Stimulated activated CD8-positive, alpha-beta memory T cell treated with anti-CD3 and anti-CD28 coated beads, Interleukin-15, amount 100 ng/mL, for 1 hour (primary cell): ENCODE measurements around the gene ERC1.
"Not testable (repeated sequence)": the region's sequence is repeated elsewhere in the genome, so short reads cannot be mapped to it uniquely, and the experiment has no call there.

Source experiments
- DNase-seq: peaks from one replicate; pipeline ENCODE4 v3.0.0-alpha.2; 2020; ENCODE audit warnings: low read depth

The ERC1 gene

GRCh38 chr12:988646-989045, 2.4 kb upstream of the ERC1 start:
- DNase-seq, result no peak

- DNase-seq, result no peak
Measured at GRCh38 chr12:989051-989450, 2.0 kb upstream of the ERC1 start.

GRCh38 chr12:989751-990660, 1.0 kb upstream of the ERC1 start:
- DNase-seq, result peak; percentile 10

GRCh38 chr12:991350-992333, 619 bp downstream of the ERC1 start:
- DNase-seq, result no peak

- DNase-seq, result no peak
Measured at GRCh38 chr12:992647-993046, 1.6 kb downstream of the ERC1 start.

GRCh38 chr12:996881-997280, 5.9 kb downstream of the ERC1 start:
- DNase-seq, result no peak

- DNase-seq, result no peak
Measured at GRCh38 chr12:997505-997904, 6.5 kb downstream of the ERC1 start.

GRCh38 chr12:998020-998874, 7.2 kb downstream of the ERC1 start:
- no peak for DNase-seq

GRCh38 chr12:999736-1000135, 8.7 kb downstream of the ERC1 start:
- DNase-seq, result not testable (repeated sequence)

GRCh38 chr12:1001507-1001906, 10.5 kb downstream of the ERC1 start:
- no peak for DNase-seq

- no peak for DNase-seq
Measured at GRCh38 chr12:1003600-1004271, 12.7 kb downstream of the ERC1 start.

- no peak for DNase-seq
Measured at GRCh38 chr12:1006255-1006654, 15.2 kb downstream of the ERC1 start.

GRCh38 chr12:1007276-1007675, 16.3 kb downstream of the ERC1 start:
- no peak for DNase-seq

GRCh38 chr12:1007994-1008393, 17.0 kb downstream of the ERC1 start:
- DNase-seq, result no peak

GRCh38 chr12:1011091-1011490, 20.1 kb downstream of the ERC1 start:
- DNase-seq, result no peak

- DNase-seq, result no peak
Measured at GRCh38 chr12:1013618-1014489, 22.8 kb downstream of the ERC1 start.

- no peak for DNase-seq
Measured at GRCh38 chr12:1019283-1019682, 28.3 kb downstream of the ERC1 start.

- no peak for DNase-seq
Measured at GRCh38 chr12:1020389-1020788, 29.4 kb downstream of the ERC1 start.

GRCh38 chr12:1022032-1022970, 31.3 kb downstream of the ERC1 start:
- DNase-seq, result no peak
